Right hindlimb (tissue), 1 donor: ENCODE data around the gene KLK5.
A peak's percentile ranks its signal among the peaks of the same experiment; 100 is the strongest.

Experiments
- DNase-seq: peaks from one replicate; pipeline ENCODE4 v3.0.0-alpha.2; 2018

The KLK5 gene

DNA sequence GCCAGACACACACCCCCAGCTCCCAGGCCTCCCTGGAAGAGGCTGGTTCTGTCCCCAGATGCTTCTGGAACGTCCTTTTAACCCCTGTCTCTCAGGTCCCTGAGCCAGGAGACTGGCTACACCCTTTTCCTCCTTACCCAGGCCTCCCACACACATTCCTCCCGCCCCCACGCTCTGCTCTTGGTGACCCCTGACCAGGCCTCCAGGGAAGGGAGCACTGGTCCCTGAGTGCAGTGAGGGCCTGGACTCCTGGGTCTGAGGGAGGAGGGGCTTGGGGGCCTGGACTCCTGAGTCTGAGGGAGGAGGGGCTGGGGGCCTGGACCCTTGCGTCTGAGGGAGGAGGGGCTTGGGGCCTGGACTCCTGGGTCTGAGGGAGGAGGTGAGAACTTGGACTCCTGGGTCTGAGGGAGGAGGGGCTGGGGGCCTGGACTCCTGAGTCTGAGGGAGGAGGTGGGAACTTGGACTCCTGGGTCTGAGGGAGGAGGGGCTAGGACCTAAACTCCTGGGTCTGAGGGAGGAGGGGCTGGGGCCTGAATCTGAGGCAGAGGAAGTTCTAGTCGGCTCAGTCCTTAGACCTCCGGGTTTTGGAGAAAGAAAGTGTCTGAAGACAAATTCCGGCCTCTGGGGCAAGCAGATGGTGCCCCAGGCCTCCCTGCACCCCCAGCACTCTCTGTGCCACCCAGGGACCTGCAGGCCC, 16.0 kb upstream of the KLK5 start:
- no peak for DNase-seq

DNA sequence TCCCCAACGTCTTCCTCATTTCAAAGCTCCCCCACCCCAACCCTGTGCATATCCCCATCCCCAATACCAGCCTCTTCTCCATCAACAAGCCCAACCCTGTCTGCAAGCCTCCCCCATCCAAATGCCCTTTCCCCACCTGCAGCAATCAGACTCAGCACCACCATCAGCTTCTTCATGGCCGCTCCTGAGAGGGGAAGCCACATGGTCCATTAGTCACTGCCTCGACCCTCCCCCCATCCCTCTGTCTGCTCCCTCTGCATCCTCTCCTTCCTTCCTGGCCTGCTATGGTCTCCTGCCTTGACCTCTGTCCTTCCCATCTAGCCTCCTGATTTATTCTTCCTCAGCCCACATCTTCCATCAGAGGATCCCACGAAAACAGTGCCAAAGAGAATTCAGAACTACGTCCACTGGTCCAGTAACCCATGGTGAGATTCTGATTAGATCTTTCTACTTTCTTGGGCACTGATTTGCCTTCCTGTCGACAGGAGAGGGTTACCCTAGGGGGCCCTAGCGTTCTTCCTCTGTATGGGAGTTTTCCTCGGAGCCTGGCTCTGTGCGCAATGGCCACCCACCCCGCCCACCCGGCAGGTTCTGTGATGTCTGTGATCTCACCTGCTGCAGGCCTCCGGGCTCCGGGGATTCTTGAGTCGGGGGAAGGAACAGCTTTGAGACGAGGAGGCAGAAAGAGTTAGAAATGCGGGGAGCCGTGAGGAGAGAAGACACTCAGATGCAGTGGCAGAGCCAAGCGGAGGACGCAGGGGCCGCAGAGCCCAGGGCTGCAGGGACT, 15.3 kb upstream of the KLK5 start:
- DNase-seq: no peak

DNA sequence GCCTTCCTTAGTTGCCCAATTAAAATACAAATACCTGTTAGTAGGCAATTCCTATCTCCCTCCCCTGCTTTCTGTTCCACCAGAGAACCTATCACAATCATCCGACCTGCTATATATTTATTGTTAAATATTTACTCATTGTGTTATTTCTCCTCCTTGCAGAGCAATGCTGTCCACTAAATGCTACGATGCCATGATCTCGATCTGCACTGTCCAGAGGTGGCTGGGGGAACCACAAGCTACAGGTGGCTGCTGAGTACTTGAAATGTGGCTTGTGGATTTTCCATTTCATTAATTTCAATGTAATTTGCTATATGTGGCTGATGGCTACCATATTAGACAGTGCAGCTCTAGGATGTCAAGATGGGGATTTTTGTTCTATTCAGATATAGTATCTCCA, 11.4 kb upstream of the KLK5 start:
- no peak for DNase-seq

DNA sequence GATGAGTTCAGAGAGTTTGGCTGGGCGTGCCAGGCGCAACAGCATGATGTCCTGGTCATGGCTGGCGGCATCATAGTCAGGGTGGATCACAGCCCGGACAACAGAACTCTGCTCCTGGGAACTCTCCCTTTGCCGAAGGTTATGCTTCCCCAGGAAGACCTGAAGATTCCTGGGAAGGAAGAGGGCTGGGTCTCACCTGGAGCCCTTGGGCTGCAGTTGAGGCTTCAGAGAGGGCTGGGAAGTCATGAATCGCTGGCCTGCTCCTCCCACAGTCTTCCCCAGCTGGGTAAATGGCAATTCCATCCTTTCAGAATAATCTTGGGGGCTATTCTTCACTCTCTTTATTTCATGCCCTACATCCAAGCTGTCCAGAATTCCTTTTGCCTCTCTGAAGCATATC, 10.5 kb upstream of the KLK5 start:
- DNase-seq: no peak

DNA sequence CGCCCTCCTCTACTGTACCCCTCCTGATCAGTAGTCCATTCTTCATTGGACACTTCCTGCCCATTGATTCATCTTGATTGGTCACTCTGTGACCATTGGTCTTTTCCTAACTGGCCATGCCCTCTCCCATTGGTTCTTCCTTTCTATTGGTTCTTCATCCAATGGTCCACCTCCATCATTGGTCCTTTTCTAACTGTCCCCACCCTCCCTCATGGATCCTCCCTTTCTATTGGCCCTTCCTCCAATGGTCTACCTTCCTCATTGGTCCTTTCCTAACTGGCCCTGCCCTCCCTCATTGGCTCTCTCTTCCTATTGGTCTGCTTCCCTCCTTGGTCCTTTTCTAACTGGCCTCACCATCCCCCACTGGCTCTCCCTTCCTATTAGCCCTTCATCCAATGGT, 9.4 kb upstream of the KLK5 start:
- DNase-seq: no peak

DNA sequence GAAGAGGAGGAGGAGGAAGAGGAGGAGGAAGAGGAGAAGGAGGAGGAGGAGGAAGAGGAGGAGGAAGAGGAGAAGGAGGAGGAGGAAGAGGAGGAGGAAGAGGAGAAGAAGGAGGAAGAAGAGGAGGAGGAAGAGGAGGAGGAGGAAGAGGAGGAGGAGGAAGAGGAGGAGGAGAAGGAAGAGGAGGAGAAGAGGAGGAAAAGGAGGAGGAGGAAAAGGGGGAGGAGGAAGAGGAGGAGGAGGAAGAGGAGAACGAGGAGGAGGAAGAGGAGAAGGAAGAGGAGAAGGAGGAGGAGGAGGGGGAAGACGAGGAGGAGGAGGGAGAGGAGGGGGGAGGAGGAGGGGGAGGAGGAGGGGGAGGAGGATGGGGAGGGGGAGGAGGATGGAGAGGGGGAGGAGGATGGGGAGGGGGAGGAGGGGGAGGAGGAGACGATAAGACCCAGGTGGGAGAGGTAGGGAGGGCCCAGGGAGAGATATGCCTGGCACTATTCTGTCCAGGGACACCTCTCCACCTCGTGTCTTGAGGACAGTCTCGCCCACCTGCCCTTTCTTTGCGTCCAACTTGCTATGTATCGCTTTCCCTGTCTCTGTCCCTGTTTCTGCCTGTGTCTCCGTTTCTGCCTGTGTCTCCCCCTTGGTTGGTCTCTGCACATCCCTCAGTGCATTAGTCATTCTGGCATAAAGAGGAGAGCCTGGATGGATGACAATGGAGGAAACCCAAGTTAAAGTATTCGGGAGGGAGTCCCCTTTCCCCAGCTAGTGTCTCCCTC, 7.1 kb upstream of the KLK5 start:
- no peak for DNase-seq

DNA sequence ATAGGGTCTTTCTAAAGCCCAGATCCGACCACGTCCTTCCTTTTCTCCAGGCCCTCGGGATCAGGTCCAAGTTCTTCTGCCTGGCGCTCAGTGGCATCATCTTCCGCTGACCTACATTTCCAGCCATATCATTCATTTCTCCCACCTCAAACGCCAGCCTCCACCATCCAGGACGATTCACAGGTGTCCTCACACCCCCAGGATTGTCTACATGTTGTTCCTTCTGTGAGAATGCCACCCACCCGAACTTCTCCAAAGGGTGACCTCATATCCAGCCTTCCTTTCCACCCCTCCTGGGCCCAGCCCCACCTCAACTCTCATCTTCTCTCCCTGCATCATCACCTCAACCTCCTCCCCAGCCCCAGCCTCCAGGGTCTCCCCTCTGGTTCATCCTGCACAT, 4.7 kb upstream of the KLK5 start:
- DNase-seq: no peak

DNA sequence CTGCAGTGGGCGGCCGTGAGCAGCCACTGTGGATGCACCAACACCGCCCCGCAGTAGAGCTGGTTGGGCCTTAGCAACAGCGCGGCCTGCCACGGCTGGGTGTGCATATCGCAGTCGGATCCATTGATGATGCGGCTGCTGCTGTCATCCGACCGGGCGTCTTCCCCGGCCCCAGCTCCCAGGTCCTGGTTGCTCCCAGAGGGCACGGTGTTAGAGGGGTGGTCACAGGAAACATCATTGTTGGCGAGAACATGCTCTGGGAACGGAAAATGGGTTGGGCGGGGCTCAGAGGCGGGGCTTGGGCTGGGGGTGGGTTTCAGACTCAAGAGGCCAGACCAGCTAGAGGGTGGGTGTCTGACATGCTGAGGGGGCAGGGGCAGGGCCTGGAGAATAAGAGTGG, 3.0 kb downstream of the KLK5 start:
- no peak for DNase-seq

DNA sequence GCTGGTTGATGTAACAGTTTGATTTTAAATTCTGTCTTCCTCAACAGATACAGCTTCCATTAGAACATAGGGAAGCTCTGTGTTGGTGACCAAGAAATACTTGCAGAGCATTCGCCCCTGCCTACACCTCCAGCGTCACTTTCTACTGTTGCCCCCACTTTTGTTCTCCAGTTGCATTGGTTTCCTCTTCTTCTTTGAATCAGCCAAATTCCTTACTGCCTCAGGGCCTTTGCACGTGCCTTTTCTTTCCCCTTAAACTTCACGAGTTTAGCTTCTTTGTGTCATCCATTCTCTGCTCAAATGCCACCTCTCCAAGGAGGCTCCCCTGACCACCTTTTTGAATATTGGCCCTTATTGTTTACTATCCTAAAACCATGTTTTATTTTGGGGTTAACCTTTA, 5.7 kb downstream of the KLK5 start:
- no peak for DNase-seq

DNA sequence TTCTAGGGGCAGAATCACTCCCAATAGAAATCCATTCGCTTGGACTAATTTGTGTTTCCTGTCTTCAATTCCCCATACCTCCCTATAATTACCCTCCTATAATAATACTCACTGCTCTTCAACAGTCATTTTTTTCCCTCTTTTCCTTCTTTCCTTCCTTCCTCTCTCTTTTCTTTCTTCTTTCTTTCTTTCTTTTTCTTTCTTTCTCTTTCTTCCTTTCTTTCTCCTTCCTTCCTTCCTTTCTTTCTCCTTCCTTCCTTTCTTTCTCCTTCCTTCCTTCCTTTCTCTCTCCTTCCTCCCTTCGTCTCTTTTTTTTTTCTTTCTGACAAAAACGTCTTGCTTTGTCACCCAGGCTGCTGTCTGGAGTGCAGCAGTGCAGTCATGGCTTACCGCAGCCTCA, 8.0 kb downstream of the KLK5 start:
- DNase-seq: no peak

DNA sequence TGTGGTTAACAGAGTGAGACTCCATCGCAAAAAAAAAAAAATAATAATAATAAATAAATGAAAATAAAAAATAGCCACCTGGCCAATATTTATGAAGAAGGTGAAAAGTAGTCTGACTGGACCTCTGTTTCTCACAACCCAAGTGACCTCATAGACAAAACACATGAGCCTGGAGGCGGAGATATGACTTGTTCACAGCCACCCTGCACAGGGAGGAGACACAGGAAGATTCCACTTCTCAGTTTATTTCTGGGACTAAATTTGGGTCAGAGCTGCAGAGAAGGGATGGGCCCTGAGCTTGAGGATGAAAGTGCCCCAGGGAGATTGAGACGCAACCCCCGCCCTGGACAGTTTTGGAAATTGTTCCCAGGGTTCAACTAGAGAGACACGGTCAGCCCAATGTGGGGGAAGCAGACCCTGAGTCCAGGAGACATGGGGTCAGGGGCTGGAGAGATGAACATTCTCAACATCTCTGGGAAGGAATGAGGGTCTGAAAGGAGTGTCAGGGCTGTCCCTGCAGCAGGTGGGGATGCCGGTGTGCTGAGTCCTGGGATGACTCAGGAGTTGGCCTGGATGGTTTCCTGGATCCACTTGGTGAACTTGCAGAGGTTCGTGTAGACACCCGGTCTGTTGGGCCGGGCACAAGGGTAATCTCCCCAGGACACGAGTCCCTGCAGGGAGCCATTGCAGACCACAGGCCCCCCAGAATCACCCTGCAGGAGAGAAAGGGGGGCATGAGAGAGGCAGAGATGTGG, 9.6 kb downstream of the KLK5 start:
- DNase-seq: no peak

DNA sequence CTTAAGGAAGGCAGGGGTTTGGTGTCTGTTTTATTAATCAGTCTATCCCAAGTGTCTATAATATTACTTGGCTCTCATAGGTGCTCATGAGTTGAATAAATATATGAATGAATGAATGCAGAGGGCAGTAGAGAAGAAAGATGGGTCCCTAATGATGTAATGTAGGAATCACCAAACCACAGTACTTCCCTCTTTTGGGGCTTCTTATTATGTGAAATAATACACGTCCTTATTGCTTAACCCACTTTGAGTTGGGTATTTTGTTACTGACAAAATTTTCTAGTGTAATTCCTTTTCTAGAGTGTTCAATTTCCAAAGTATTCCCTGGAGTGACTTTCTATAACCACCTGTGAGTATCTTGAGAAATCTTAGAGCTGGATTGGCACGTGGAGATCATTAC, 13.2 kb downstream of the KLK5 start:
- no peak for DNase-seq

DNA sequence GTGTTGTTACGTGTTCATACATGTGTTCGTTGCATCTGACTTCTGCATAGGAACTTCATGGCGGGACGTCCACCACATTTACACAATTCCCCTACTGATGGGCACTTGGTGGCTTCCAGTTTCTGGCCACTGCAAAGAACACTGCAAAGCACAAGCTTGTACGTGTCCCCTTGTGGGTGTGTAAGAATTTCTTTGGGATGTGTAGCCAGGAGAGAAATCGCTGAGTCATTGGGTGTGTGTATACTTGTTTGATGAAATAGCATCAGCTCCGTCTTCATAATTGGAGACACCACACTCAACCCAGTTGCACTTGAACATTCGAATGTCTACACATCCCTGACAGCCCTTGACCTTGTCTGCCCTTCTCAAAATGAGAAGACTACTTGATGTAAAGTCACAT, 19.2 kb downstream of the KLK5 start:
- no peak for DNase-seq

DNA sequence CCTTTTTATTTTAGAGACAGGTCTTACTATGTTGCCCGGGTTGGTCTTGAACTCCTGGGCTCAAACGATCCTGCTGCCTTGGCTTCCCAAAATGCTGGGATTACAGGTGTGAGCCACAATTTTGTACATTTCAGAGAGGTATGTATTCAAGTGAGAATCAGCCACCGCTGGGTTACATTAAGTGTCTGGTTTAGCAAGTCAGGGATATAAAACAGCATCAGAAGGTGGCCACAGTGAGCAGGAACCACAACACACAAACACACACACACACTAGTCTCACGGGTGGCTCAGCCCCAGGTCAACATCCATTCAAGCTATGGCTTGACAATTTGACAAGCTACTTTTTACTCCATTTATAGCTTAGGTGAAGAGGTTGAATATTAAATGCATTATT, 20.2 kb downstream of the KLK5 start:
- DNase-seq: no peak

DNA sequence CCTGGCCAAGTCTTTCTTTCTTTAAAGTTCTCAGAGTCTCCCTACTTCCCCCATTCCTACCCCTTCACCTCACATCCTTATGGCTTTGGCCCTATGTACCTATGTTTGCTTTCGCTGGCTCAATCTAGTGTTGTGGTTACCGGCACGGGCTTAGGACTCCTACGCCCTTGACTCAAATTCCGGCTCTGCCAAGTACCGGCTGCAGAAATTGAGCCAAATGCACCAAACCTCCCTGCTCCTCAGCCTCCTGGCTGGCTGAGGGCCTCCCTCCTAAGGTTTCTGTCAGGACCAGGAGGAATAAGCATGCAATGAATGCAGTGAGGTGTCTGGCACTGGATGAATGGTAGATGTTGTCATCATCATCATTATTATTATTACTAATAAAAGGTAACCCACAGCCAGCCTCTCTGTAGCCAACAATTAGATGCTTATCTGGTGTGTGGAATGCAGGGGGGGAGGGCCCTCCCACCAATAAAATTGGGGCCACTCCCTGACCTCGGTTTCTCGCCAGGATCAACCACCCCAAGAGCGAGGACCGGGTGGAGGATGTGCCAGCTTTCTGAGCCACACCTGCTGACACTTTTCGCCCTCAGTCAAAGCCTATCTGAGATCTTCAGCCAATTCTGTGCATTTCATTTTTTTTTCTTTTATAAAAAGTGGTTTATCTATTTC, 20.7 kb downstream of the KLK5 start:
- DNase-seq: no peak

DNA sequence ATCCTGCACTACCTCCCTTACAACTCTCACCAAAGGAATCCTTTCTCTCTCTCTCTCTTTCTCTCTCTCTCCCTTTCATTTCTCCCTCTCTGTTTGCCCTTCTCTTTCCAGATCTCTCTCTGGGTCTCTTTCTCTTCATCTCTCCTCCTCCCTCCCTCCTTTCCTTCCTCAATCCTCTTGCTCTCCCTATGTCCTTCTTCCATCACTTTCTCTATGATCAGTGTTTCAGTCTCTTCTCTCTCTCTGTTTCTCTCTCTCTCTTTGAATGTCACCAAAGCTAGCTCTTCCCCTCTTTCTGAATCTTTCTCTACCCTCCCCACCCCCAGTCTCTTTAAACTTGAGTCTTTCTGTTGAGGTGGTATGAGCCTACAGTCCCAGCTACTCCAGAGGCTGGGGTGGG, 21.8 kb downstream of the KLK5 start:
- no peak for DNase-seq

DNA sequence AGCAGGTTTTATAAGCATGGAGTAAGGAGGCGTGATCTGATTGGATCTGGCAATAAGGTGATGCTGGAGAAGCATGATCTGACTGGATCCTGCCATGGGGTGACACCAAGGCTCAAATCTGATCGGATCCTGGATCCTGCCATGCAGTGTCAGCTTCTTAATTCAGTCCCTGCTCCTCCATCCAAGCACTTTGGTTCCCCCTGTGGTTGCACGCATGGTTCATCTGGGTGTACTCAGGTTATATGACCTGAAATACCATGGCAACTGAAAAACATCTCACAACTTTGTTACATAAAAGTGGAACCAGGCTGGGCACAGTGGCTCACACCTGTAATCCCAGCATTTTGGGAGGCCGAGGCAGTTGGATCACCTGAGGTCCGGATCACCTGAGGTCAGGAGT, 24.0 kb downstream of the KLK5 start:
- no peak for DNase-seq

DNA sequence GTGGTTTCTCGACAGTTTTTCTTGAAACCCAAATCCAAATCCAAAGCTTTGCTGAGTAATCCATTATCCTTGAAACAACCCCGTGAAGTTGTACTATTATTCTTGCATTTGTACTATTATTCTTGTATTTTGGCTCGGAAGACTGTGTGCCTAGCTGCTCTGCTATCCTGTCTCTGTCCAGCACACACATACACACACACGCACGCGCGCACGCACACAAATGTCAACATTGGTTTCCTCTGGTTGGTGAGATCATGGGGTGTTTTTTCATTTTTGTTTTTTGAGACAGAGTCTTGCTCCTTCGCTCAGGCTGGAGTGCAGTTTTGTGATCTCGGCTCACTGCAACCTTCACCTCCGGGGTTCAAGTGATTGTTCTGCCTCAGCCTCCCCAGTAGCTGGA, 26.7 kb downstream of the KLK5 start:
- no peak for DNase-seq

DNA sequence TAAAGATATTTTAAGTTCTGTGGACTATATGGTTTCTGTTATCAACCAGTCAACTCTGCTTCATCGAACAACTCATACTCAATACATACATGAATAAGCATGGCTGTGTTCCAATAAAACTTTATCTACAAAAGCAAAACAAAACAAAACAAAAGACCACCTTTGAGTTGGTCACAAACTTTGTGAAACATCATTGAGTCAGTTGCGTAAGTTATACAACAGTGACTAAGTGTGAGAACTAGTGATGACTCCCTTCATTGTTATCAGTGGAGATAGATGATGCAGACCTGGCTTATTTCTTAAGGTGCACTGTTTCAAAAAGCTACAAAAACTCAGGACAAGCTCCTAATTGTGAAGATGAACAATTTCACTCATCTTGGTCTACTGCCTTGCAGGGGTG, 27.1 kb downstream of the KLK5 start:
- no peak for DNase-seq

DNA sequence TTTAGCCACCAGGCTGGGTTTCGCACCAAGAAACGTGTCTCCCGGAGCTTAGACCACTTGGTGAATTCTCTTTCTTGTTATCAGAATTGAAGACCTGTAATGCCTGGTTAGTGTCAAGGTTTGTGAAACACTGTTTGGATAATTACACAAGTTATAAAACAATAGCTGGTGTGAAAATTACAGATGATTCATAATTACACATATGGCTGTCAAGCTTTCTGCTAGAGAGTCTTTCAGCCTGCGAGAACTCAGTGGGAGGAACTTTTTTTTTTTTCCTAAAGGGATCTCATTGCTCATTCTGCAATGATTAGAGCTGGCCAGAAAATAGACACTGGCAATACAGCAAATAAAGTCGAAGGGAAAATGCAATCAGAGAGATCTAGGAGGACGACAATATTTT, 28.3 kb downstream of the KLK5 start:
- no peak for DNase-seq

DNA sequence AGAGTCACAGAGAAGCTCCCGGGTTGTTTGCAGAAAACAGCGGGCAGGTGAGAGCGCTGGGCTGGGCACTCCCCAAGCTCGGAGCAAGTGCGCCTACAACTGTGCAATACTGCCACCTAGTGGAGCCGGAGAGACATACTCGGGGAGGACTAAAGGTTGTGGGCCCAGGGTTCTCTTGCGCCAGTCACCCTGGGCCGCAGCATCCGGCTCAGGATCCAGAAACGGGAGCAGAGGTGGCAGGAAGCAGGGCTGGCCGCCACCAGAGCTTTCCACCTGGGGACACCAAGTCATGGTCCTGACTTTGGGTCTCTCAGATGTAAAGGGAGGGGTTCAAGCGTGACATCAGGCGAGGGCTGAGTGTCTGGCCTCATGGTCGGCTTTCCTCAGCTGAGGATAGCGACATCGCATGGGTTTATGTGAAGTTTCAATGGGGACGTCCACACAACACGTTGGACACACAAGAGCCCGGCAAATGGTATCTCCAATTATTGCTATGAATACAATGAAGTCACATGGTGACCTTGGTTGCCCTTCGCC, 30.5 kb downstream of the KLK5 start:
- peak; percentile 69 for DNase-seq
